ENCODE data around the gene DDAH1. TPM values are rescaled to one million over a fixed set of nuclear protein-coding genes. Genes with fewer than 3 reads are reported as not detected.

The DDAH1 gene
- polyA plus RNA-seq, 12 donors = 34.1 to 108 (median 60.1) TPM

DNA sequence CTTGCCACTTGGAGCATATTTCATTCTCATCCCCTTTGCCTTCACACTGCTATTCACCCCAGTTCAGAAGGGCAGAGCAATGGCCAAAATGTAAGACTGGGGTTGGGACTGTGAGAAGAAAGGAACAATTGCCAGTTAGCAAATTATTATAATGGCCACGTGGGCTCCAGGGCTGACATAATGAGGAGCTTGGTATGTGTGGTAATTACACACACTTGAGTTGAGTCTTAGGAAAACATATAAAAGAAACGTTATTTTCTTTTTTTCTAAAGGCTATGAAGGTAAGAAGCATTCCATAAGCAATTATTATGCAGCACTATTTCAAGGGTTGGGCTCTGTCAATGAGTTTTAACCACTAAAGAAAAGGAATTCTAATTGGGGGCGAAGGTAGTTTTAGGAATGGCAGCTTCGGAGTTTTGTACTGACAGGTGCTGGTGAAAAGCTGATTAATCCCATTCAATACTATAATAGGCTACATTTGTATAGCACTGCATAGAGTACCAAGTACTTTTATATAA is 156.1 kb downstream of the DDAH1 start:
- DNase-seq = no peak

DNA sequence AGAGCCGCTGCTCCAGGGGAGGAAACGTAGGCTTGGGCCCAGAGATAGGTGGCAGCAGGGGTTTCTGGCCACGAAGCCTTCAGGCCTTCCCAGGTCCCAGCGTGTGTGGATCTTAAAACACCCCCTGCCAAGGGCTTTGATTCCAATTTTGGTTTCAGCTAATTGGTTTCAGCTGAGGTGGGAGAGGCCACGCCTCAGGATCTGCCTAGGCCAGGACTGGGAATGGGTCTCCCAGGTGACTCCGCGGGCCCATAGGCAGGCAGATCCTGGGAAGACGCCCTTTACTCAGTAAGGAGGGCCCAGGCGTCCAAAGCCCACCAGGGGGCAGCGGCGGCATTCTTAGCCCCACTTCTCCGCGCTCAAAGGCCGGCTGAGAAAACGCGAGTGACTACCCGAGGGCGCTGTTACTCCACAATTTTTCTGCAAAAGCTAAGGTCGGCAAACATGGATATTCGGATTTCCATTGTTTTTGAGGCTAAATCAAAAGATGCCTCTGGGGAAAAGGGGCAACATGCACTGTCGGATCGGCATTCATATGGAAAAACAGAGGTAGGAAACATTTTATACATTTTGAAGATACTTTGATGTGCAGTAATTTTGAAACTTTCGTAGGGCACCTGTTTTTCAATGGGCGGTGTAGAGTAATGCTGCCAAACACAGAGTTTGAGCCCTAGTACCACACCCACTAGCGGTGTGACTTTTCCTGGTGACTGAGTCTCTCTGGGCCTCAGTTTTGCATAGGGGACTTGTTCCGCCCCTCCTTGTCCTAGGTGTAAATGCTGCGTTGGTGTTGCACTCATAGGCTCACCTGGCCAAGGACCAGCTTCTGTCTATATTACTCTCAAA is 156.7 kb downstream of the DDAH1 start:
- peak; percentile 91 for DNase-seq

DNA sequence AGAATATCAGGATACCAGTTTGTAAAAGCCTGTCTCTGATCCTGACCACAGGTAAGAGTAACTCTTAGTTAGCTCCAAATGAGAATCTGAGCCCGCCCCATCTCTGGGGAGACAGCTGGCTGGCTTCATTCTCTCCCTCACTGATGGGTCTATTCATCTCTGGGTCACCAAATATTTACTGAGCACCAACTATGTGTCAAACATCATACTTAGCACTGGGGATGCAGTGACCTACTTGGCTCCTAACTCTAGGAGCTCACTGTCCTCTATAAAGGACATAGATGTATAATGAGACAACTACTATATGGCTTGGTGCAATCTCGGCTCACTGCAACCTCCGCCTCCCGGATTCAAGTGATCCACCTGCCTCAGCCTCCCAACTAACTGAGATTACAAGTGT is 158.7 kb downstream of the DDAH1 start:
- no peak for DNase-seq

DNA sequence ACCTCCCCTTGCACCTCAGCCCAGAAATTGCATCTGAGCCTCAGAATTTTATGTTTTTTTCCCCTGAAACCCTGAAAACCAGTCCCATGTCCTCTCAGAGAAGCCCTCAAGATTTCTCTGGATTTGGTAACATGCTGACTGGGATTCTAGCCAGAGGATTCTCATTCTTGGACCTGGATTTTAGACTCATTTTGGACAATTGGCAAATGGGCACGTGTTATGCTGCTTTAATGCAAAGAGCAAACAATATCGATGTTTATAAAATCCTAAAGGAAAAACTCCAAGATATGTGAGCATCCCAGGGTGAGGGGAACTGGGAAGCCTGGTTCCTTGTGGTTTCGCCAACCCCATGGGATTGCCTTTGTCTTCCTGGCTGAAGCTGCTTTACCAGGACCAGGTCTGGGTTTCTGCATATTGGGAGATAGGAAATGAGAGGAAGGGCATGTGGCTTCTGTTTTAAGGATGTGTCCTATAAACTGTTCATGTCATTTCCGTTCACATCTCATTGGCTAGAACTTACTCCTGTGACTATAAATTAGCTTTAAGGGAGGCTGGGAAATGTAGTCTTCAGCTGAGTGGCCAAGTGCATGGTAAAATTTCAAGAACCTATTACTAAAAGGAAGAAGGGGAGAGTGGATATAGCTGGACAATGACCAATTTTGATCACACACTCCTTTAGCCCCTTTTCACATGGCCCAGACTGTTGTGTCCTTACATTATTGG is 161.4 kb downstream of the DDAH1 start:
- no peak for DNase-seq

DNA sequence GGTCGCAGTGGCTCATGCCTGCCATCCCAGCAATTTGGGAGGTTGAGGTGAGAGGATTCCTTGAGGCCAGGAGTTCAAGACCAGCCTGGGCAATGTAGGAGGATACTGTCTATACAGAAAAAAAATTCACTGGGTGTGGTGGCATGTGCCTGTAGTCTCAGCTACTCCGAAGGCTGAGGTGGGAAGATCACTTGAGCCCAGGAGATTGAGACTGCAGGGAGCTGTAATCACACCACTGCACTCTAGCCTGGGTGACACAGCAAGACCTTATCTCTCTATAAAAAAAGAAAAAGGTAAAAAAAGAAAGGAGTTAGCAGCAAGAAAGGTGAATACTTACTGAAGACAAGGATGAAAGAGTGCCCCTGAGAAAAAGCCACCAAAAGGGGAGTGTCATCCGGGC is 164.8 kb downstream of the DDAH1 start:
- DNase-seq = no peak

DNA sequence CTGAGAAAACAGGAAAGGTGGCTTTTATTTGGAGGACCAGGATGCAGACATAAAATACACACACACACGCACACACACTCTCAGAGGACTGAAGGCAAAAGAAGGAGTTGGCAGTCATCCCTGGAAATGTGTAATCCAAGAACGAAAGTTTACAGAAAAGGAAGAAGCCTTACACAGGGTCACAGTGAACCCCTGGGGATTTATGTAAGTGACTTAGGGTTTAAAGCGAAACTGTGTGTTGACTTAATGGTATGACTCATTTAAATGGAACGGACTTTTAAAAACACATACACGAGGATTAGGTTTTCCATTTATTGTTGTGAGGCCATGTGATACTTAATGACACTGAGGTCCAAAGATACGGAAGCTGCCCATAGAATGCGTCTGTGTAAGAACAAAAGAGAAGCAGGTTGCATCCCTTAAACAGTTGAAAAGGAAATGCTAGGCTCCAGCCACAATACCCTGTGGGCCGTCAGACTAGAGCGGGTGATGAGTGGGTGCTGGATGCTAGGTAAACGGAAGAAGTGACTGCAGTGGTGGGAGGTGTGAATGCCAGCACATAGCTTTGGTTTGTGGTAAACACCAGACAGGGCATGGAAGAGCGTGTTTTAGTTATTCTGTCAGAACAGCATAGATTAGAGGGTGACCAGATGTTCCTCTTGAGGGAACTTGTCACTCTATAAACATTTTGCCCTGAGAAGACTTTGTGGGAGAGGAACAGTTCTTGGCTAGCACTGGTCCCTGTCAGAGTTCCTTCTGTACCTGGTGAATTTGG is 166.9 kb downstream of the DDAH1 start:
- DNase-seq = peak; percentile 88

DNA sequence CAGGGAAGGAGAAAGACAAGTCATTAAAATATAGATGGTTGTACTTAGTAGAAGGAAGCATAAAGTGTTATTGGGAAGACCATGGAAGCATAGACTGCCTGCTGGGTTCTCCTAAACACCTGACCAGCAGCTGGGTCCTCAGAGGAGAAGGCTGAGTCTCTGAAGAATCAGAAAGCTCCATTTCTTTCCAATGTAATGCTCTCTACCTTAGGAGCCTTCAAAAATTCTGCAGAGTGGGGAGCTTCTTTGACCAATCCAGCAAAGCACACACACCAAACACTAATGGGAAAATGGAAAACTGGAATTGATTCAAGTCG is 167.5 kb downstream of the DDAH1 start:
- no peak for DNase-seq

DNA sequence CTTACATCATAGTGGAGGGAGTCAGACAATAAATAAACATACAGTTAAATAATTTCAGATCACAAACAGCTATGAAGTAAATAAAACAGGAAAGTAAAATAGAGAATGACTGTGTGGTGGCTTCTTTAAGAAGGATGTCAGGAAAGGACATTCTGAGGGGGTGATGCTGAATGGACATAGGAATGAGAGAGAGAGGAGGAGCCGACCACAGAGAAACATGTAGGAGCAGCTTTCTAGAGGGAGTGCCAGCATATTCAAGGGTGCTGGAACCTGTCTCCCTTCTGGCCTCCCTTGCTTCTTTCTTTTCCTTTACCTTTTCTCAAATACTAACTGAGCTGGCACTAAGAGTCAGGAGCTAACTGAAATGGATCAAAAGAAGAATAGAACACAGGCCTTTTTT is 168.0 kb downstream of the DDAH1 start:
- no peak for DNase-seq

DNA sequence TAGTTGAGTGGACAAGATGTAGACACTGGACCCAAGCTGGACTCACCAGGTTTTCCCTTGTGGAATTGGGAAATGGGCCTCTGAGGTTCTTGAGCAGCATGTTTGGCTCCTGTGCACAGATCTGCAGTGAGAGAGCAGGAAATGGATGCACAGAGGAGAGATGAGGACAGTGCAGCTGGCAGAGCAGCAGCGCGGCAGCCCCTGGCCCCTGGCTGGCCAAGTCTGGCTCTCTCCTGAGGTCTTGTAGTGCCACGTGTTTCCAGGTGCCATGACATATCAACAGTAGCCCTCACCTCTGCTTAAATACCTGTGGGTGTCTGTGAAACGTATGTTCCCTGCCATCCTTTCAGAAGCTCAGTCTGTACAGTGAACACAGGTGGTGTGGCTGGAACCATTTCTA is 169.3 kb downstream of the DDAH1 start:
- DNase-seq = no peak

DNA sequence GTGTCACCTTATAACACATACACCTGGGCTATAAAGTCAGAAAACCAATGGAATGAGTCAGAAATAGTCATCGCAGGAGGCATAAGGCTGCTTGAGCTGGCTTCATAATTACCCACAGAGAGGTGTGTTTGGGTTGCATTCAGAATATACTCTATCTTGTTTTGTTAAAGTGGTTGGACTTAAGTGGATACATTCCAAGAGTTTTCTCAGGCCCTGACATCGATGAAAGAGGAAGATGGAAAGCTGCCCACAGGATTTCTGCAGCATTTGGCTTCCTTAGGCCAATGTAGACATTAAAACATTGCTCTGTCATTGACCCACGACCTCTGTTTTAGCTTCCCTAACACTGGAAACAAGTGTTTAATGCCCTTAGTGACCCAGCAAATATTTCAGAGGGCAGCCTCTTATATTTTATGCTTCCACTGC is 169.9 kb downstream of the DDAH1 start:
- no peak for DNase-seq

DNA sequence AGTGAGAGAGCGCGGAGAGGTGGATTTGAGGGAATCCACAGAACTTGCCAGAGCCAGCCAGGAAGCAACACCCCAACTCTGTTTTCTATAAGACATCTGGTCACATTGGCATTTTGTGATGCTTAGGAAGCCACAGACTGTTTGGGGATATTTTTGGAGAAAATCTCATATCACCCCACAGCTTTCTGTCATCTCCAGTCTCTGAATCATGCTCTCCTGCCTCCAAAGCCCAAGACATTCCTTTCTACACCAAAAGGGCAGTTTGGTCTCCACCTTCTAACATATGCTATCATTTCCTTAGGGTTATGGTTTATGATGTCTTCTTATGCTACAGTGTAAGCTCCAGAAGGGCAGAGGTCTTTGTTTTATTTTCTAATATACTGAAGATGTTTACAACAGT is 174.1 kb downstream of the DDAH1 start:
- DNase-seq = no peak

DNA sequence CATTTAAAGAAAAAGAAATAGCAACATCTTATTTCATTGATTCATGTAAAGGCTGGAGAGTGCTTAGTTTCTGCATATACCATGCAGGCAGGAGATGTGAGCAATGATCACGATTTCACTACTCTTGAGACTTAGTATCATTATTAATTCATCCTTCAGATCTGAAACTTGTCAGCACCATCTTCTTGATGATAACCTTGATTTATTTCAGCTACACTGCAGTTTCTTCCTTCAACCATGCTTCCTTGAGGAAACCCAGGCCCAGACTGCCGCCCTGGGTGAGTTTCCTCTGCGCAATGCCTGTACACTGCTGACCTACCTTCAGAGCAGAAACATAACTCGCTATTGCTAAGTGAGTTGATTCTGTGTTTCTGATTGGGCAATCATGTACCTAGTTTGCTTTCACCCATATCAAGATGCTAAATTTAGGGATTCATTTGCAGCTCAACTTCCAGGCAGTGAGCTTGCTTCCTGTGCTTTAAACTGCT is 175.1 kb downstream of the DDAH1 start:
- no peak for DNase-seq

DNA sequence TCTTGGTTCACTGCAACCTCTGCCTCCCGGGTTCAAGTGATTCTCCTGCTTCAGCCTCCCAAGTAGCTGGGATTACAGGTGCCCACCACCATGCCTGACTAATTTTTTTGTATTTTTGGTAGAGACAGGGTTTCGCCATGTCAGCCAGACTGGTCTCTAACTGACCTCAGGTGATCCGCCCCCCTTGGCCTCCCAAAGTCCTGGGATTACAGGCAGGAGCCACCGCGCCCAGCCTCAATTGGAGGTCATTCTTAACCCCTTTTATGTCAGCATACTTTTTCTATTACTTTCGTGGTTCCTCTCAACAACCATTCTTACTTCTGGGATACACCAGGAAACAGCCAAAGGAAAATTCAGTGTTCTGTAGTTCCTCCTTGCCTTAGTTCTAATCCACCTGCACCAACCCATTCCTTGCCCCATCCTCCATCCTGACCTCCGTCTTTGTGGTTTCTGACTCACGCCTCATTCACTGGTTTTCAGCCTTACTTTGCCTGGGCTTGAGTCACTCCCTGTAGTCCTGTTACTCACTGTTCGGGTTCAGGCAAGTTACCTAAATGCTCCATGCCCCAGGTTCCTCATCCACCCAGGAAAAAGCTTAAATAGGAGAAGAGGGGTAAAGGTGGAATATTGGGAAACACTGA is 175.6 kb downstream of the DDAH1 start:
- DNase-seq = no peak

DNA sequence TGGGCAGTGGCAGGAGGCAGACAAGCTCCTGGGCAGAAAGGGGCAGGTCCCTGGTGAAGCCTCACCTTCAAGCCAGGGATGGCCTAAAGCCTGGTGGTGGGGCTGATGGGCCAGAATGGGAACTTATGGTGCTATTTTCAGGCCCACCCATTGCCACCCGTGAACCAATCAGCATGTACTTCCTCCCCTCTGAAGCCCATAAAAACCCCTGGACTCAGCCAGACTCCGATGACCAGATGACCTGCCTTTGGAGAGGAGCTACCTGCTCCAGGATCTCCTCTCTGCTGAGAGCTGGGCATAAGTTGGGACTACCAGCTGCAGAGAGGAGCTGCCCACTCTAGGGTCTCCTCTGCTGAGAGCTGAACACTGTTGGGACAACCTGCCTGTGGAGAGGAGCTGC is 180.8 kb downstream of the DDAH1 start:
- DNase-seq = no peak

DNA sequence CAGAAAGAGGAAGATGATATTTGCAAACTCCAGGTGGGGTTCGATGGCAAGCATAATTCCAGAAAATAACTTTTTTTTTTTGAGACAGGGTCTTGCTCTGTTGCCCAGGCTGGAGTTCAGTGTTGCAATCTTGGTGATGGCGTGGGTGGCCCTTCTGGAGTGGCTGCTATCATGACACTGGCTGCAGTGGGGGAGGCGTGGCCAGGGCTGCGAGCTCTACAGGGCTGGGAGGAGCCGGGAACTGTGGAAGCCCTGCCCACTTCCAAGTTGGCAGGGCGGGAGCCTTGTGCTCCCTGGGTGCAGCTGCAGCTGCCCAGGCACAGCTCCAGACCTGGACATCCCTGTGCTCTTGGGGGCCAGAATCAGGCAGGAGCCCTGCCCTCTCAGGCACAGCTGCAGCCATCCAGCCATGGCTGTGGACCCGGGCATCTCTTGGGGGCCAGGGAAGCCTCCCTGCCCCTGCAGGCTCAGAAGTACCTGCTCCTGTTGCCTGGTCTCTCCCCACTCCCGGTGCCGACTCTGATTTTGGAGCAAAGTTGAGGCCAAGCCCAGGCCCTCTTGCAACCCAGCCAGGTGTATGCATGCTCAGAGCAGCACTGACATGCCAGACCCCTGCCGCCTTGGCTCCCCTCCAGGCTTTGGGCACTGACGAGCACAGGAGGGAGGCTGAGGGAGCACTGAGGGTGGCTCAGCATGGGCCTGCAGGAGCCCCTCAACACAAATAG is 181.3 kb downstream of the DDAH1 start:
- no peak for DNase-seq

DNA sequence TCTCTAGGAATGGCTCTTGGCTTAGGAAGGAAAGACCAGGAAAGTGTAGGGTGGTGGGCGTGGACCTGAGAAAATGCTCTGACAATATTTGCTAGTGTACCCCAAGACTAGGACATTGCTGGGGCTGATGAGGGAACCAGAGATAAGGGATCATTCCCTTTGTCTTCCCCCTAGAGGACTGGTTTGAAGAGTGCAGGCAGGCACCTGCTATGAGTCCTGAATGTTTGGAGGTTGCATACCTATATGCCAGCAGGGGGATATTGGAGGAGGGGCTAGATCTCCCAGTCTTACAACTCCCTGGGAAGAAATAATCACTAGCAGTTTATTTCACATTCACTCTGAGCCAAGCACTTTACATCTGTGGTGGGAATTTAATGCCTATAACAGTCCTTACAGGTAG is 182.5 kb downstream of the DDAH1 start:
- DNase-seq = no peak

DNA sequence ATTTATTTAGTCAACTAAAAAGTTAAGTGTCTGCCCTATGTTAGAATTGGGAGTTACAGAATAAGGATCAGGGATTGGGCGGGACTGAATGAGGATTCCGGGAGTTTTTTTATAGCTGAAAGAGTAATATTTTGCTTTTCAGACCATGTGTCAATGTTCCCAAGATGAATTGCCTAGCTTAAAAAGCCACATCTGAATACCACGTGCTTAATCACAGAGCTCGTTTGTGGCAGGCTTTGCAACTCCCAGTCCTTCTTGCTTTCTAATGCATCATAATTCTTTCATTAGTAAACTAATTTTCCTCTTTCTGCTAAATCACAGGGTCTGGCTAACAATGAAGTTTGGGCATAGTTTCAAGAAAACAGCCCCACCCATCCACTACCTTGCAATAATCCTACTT is 184.3 kb downstream of the DDAH1 start:
- no peak for DNase-seq

DNA sequence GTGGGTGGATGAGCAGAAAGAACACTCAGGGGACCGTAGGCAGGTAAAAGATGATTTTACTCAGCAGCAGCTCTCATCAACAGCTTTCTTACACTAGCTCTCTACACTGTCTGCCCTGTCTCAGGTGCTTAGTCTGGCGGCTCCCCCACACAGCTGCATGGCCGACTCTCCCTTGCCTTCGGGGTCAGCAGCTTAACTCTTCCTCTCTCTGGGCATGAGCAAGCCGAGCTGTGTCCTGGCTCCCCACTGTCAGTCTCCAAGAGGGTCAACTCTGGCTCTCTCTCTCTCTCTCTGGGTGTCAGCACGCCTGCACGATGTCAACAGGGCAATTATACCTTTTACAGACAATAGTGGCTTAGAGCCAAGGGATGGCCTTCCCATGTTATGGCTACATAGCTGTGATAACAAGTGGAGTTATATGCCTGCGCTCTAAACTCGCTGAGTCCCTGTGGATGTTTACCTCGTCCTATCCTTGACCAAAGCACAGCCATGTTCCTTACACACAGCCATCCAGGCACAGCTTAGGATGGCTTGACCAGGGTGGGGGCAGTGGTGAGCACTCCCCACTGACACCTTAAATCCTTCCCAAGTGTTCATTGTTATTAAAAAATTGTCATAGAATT is 185.4 kb downstream of the DDAH1 start:
- no peak for DNase-seq

DNA sequence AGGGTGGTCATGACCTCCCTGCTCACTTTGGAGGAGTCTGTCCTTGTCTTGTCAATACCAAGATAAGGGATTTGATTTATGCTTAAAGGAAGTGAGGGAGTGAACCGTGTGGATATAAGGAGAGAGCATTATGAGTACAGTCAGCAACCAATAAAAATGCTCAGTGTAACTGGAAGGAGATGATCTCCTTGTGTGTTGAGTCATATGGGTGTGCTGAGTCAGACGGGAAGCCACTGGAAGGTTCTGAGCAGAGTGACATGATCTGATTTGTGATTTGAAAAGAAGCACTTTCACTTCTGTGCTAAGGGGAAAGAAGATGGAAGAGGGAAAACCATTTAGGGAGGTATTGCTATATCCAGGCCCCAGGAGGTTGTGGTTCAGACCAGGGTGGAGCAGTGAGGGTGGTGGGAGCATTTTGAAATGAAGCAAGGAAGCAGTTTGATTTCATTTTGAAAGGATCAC is 186.1 kb downstream of the DDAH1 start:
- DNase-seq = no peak

DNA sequence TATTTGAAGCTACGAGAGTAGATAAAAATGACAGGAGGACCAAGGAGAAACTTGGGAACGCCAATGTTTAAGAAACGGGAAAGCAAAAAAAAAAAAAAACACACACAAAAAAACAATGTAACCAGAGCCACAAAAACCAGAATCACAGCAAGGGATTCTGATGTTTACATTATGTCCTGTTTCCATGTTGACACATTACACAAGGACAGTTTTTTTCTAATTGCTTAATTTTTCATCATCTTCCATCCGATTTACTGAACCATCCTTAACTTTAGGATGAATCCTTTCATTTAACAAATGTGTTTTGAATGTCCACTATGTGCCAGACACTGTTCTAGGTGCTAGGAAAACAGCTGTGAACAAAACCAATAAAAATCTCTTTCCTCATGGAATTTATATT is 187.2 kb downstream of the DDAH1 start:
- no peak for DNase-seq
